Kidney (tissue), 14 donors: ENCODE measurements around the gene DPM2. TPM values are rescaled to one million over a fixed set of nuclear protein-coding genes. Genes with fewer than 3 reads are reported as not detected.
A peak's percentile ranks its signal among the peaks of the same experiment; 100 is the strongest.

Source experiments
- DNase-seq, 5 donors: peaks; one replicate each; pipeline ENCODE4 v3.0.0-alpha.2; 2013 to 2020
- FAIRE-seq: peaks from 2 replicates; lab custom pipeline; 2012; peaks lifted over from hg19 to GRCh38; lab: Jason Lieb, UNC
- H3K27ac ChIP-seq, 2 donors: one replicate each; pipeline ENCODE4 v1.7.0; 2013; ENCODE audit warnings: low read depth in 2 of 2, low read length in 2 of 2, inconsistent platforms in 1 of 2
- H3K27me3 ChIP-seq: one replicate; pipeline ENCODE4 v1.7.1; 2013; ENCODE audit warnings: low read length, inconsistent platforms; ENCODE audit not compliant: control insufficient read depth, insufficient read depth
- H3K36me3 ChIP-seq, 3 donors: one replicate each; pipeline versions ENCODE4 v1.7.0 to v1.7.1; 2013; ENCODE audit warnings: low read length in 3 of 3, control low read depth in 1 of 3, inconsistent platforms in 1 of 3; ENCODE audit not compliant: insufficient read depth in 3 of 3, control insufficient read depth in 2 of 3
- H3K4me1 ChIP-seq, 3 donors: one replicate each; pipeline versions ENCODE4 v1.7.0 to v1.7.1; 2013; ENCODE audit warnings: low read length in 3 of 3, inconsistent platforms in 1 of 3, low read depth in 1 of 3; ENCODE audit not compliant: control insufficient read depth in 2 of 3, insufficient read depth in 2 of 3
- H3K4me3 ChIP-seq, 3 donors: one replicate each; pipeline versions ENCODE4 v1.7.0 to v1.8.1; 2013; ENCODE audit warnings: low read length in 3 of 3, control low read depth in 1 of 3, inconsistent platforms in 1 of 3
- H3K9ac ChIP-seq, 3 donors: one replicate each; pipeline versions ENCODE4 v1.7.0 to v1.7.1; 2013; ENCODE audit warnings: low read length in 3 of 3, control low read depth in 1 of 3, inconsistent platforms in 1 of 3
- H3K9me3 ChIP-seq, 3 donors: one replicate each; pipeline versions ENCODE4 v1.7.0 to v1.7.1; 2013; ENCODE audit warnings: low read length in 3 of 3, control low read depth in 1 of 3, inconsistent platforms in 1 of 3; ENCODE audit not compliant: control insufficient read depth in 2 of 3, insufficient read depth in 1 of 3
- intact Hi-C: fragments of 100-400 bp; cut with DNase I; formaldehyde crosslinking; loops from one replicate; pipeline ENCODE4 v1.11.1; 2022
- polyA plus RNA-seq: library from polyadenylated mRNA; stranded (reverse); fragments of 350-450 nt; fragmentation: Illumina TruSeq; extraction: RNeasy Lipid Tissue Mini Kit (QIAGEN cat#74804); gene quantifications from one replicate; pipeline ENCODE4 v1.2.3, GENCODE V29; 2014; ENCODE audit warnings: low read depth, low replicate concordance; ENCODE audit not compliant: insufficient read depth
- total RNA-seq: library from RNA; stranded (reverse); fragmentation: NEBNext Ultra II Directional; extraction: Animal tissue kit (Norgen Biotek cat#: 25700); gene quantifications from one replicate; pipeline ENCODE4 v1.2.1, GENCODE V29; 2021
- TF ChIP-seq, protein P1 (sequence below): IDR thresholded peaks from 3 replicates; pipeline ENCODE4 v1.5.1; 2012; ENCODE audit warnings: mild to moderate bottlenecking, moderate library complexity, borderline replicate concordance; ENCODE audit not compliant: insufficient read depth; ENCODE audit errors: extremely low read depth
- donor health status: control.
- donor health status: control.
- donor health status: control.
- donor health status: control.
- donor health status: control.
- donor health status: DM: yes; HTN: yes; CAD: no.
- donor health status: Normal renal cell carcinoma (clear cell type).

The DPM2 gene
- total and polyA plus RNA-seq, 2 donors from 2014 or later = 42.8 to 70.0 TPM

DNA sequence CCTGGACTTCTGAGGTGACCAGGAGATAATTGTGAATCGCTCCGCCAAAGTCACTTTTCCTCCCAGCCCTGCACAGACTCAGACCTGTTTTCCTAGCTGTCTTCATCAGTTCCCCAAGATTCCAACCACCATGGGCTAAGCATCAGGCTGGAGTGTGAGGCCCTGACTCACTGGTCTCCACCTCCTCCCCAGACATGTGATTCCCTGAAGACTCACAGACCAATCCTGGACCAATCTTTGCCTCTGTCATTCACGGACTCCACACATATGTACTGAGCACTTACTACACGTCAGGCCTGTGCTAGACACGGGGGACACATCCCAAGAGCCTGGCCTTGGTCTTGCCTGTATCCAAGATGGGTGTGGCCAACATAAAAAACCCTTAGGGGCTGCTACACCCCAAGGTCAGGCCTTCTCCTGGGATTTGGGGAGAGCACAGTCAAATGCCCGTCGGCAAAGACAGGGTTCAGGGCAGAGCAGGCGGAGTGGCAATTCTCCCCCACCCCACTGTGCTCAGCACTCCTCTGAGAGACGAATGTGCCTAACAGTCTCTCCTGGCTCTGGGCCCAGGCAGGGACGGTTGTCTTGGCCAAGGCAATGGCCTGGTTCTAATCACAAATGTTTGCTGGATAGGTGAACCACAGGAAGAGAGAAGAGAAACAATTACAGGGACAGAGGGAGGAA lies 31.2 kb upstream of the DPM2 start:
- Histone ChIP-seq H3K36me3 (no peaks in the 10 kb centered on the region), H3K9me3 (no peaks in the 10 kb centered on the region), H3K27me3 (no peaks in the 10 kb centered on the region), H3K4me3 (no peak overlapping the region), H3K4me1 (peaks cover 0 to 87% (median 79%) of the 10 kb centered on the region in 3 donors), H3K9ac (peak overlapping the region in 2 of 3 donors; percentile 15 to 21), H3K27ac (peak overlapping the region; percentile 63 to 92)
- intact Hi-C loops = no loop called here
- DNase-seq (peak in 1 of 5 donors; percentile 86), FAIRE-seq (no peak)
- TF ChIP-seq, protein P1, sequence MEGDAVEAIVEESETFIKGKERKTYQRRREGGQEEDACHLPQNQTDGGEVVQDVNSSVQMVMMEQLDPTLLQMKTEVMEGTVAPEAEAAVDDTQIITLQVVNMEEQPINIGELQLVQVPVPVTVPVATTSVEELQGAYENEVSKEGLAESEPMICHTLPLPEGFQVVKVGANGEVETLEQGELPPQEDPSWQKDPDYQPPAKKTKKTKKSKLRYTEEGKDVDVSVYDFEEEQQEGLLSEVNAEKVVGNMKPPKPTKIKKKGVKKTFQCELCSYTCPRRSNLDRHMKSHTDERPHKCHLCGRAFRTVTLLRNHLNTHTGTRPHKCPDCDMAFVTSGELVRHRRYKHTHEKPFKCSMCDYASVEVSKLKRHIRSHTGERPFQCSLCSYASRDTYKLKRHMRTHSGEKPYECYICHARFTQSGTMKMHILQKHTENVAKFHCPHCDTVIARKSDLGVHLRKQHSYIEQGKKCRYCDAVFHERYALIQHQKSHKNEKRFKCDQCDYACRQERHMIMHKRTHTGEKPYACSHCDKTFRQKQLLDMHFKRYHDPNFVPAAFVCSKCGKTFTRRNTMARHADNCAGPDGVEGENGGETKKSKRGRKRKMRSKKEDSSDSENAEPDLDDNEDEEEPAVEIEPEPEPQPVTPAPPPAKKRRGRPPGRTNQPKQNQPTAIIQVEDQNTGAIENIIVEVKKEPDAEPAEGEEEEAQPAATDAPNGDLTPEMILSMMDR = no peak

DNA sequence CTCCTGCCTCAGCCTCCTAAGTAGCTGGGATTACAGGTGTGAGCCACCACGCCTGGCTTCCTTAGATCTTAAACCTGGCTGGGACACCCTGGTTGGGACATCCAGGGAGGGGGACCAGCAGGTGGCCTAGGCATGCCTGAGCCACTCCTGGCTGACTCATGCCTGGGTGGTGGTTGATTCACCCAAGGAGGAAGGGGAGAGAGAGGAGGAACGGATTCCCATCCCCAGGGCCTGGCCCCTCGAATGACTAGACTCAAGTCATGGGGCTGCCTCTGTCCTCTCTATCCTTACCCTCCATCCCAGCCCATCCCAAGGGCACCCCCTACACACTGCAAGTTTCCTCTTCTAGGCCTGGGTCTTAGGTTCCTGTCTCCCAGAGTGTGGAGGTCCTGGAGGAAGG lies 30.4 kb upstream of the DPM2 start:
- Histone ChIP-seq H3K27me3 (no peaks in the 10 kb centered on the region), H3K9me3 (no peaks in the 10 kb centered on the region), H3K4me3 (no peak overlapping the region), H3K27ac (peak overlapping the region; percentile 63 to 92), H3K36me3 (no peaks in the 10 kb centered on the region), H3K9ac (peak overlapping the region in 1 of 3 donors; percentile 34), H3K4me1 (peaks cover 0 to 87% (median 79%) of the 10 kb centered on the region in 3 donors)
- intact Hi-C loops = no loop called here
- FAIRE-seq (no peak), DNase-seq (peak in 1 of 5 donors; percentile 76)
- TF ChIP-seq, protein P1 = no peak

DNA sequence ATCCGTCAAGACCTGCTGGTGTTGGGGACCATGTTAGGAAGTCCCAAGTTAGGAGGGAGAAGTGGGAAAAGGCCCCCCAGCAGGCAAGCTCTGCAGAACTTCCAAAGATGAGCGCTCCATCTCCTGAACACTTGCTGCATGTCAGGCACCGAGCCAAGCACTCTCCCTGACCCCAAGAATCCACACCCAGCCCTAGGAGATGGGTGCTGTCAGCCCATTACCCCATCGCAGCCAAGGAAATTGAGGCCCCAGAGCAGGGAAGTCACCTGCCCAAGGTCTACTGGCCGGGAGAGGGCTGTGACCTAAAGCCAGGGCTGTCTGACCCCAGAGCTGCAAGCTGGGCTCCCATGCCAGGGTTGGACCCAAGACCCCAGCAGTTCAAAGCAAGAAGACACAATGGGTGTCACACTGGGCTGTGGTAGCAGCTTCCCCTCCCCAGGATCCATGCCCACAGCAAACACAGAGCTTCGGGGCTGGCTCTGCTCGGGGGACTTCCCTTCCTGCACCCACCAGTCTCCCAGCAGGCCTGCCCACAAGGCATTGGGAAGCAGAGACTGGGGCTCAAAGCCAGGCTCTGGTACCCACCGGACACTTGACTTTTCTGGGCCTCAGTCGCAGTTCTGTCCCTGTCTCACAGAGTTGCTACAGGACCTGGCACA lies 29.6 kb upstream of the DPM2 start:
- peak overlapping the region; percentile 53 to 92 for H3K27ac ChIP-seq
- no peak for FAIRE-seq
- H3K4me3 ChIP-seq = no peak overlapping the region
- no peaks in the 10 kb centered on the region for H3K27me3 ChIP-seq
- intact Hi-C loops = no loop called here
- H3K9ac ChIP-seq = no peak overlapping the region
- peaks cover 0 to 83% (median 75%) of the 10 kb centered on the region in 3 donors for H3K4me1 ChIP-seq
- no peaks in the 10 kb centered on the region for H3K9me3 ChIP-seq
- DNase-seq = peak in 1 of 5 donors; percentile 70
- TF ChIP-seq, protein P1 = no peak
- H3K36me3 ChIP-seq = no peaks in the 10 kb centered on the region
